GM19463 (cell line): ENCODE measurements around the gene FDX2.
A peak's percentile ranks its signal among the peaks of the same experiment; 100 is the strongest.
"Not testable (repeated sequence)": the region's sequence is repeated elsewhere in the genome, so short reads cannot be mapped to it uniquely, and the experiment has no call there.

ENCODE experiments used
- ATAC-seq: cut with Tn5 transposase; IDR thresholded peaks from one replicate; pipeline ENCODE4 v1.9.1; 2021; ENCODE audit warnings: mild to moderate bottlenecking, moderate library complexity; ENCODE audit not compliant: unreplicated experiment

The FDX2 gene

GRCh38 chr19:10285393-10285792 is 30.4 kb downstream of the FDX2 start:
- ATAC-seq: no peak

- no peak for ATAC-seq
Measured at GRCh38 chr19:10284960-10285278, 30.9 kb downstream of the FDX2 start.

- no peak for ATAC-seq
Measured at GRCh38 chr19:10284065-10284959, 31.5 kb downstream of the FDX2 start.

GRCh38 chr19:10283301-10284064 is 32.3 kb downstream of the FDX2 start:
- ATAC-seq: no peak

- ATAC-seq: not testable (repeated sequence)
Measured at GRCh38 chr19:10282043-10282442, 33.8 kb downstream of the FDX2 start.

- no peak for ATAC-seq
Measured at GRCh38 chr19:10279737-10280442, 35.9 kb downstream of the FDX2 start.

- ATAC-seq: no peak
Measured at GRCh38 chr19:10278935-10279334, 36.9 kb downstream of the FDX2 start.

- no peak for ATAC-seq
Measured at GRCh38 chr19:10277795-10278589, 37.8 kb downstream of the FDX2 start.

- ATAC-seq: no peak
Measured at GRCh38 chr19:10274589-10274988, 41.2 kb downstream of the FDX2 start.

- ATAC-seq: peak; percentile 25
Measured at GRCh38 chr19:10271543-10272086, 44.2 kb downstream of the FDX2 start.

- ATAC-seq: peak; percentile 48
Measured at GRCh38 chr19:10270616-10271394, 45.0 kb downstream of the FDX2 start, which contains the start of gene ICAM1. Gene ICAM1, plus strand, starts transcription at chr19:10271120. Its CDS starts 40 bp downstream, at chr19:10271160.

- peak; percentile 24 for ATAC-seq
Measured at GRCh38 chr19:10270180-10270615, 45.6 kb downstream of the FDX2 start.

- ATAC-seq: no peak
Measured at GRCh38 chr19:10269333-10270179, 46.3 kb downstream of the FDX2 start.

- no peak for ATAC-seq
Measured at GRCh38 chr19:10268071-10268470, 47.7 kb downstream of the FDX2 start.

- no peak for ATAC-seq
Measured at GRCh38 chr19:10266706-10267105, 49.1 kb downstream of the FDX2 start.

GRCh38 chr19:10262771-10263170 is 53.0 kb downstream of the FDX2 start:
- no peak for ATAC-seq

GRCh38 chr19:10260141-10260584 is 55.7 kb downstream of the FDX2 start:
- no peak for ATAC-seq
